ENCODE results near the gene ZNF518B. TPM values are rescaled to one million over a fixed set of nuclear protein-coding genes. Genes with fewer than 3 reads are reported as not detected.

ZNF518B gene
- total RNA-seq = 79.4 TPM

DNA sequence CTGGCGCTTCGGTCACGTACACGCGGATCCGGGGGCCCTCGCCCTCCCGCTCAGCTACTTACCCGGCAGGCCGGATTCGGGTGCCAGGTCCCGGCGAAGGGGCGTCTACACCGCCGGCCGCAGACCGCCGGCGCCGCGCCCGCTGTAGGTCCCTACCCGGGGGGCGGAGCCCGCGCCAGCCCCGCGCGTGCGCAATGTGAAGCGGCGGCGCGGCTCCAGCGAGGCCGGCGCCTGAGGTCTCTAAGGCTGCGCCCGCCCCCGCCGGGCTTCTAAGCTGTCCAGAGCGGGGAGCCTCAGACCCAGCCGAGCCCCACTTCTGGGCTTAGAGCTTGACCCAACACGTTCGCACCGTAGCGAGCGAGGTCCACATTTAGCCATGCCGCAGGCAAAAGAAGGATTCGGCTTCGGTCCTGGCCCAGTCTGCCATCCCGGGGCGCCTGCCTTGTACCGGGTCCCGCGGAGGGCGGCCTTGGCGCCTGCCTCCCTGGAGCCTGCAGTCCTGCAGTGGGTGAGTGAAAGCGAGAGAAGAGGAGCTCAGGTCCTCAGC, at the start of gene ZNF518B:
ZNF518B (minus strand) TSS at position 172 of the 547 bp plus-strand sequence. CDS start 11,098 bp downstream, outside the sequence.

Other genes with a start within 250 kb of the ZNF518B start
- gene CLNK, start 227.3 kb upstream of the ZNF518B start, total RNA-seq = 0.16 TPM

All from camera-type eye (tissue), 1 donor.